ENCODE data around the gene RAB17. TPM values are rescaled to one million over a fixed set of nuclear protein-coding genes. Genes with fewer than 3 reads are reported as not detected.

Gene RAB17
- total and polyA plus RNA-seq, 2 of the 8 experiments (the other 6 are each of a cell fraction or from before 2014, with no cell fraction given): 42.6 to 83.4 TPM

GRCh38 chr2:237539681-237540080, 50.9 kb downstream of the RAB17 start:
- no peak overlapping the region for H3K4me2 ChIP-seq (ENCODE audit: insufficient read depth in 1 of 2, low read depth in 2 of 2, low read length in 2 of 2)
- DNase-seq (ENCODE audit: low read depth in 1 of 2, low spot score in 2 of 2): no peak
- H3K27ac ChIP-seq (ENCODE audit: low read depth, low read length): no peak overlapping the region
- no peaks in the 10 kb centered on the region for H3K36me3 ChIP-seq (ENCODE audit: control insufficient read depth in 2 of 4, insufficient read depth in 4 of 4, low read length in 3 of 4)
- no peak overlapping the region for H3K9ac ChIP-seq (replicated peaks in 1 of 4; ENCODE audit: extremely low read depth in 1 of 4, low read depth in 3 of 4, low read length in 3 of 4)
- H2BK20ac ChIP-seq (ENCODE audit: low read length): no peak overlapping the region
- H4K91ac ChIP-seq (replicated peaks; ENCODE audit: insufficient read length, low read length): no peak overlapping the region
- H3K9me3 ChIP-seq (ENCODE audit: insufficient read depth in 2 of 2, low read depth in 1 of 2, low read length in 1 of 2): no peaks in the 10 kb centered on the region; a peak in 1 of 4 replicates
- H3K79me1 ChIP-seq (ENCODE audit: low read depth, low read length): no peaks in the 10 kb centered on the region
- FAIRE-seq: no peak
- H4K20me1 ChIP-seq (replicated peaks in 1 of 2; ENCODE audit: control insufficient read depth in 1 of 2, insufficient read depth in 2 of 2, low read length in 2 of 2): peaks cover 0 to 2% of the 10 kb centered on the region in 2 experiments
- H4K8ac ChIP-seq (ENCODE audit: extremely low read depth, insufficient read depth, low read length): no peak overlapping the region
- no peaks in the 10 kb centered on the region; a peak in 1 of 7 replicates for H3K4me1 ChIP-seq (replicated peaks in 1 of 4; ENCODE audit: control insufficient read depth in 3 of 4, insufficient read depth in 4 of 4, low read length in 3 of 4)
- ChIA-PET CTCF (ENCODE audit: partially characterized antibody) (interaction anchor here (0.7 to 3.6 kb wide), 11 partner anchors 8 to 88 kb away, joined by 3 to 12 read pairs (median 4); no protein-coding TSS in a partner anchor), POLR2A (ENCODE audit: partially characterized antibody) (interaction anchor here (0.6 to 1.5 kb wide), 2 partner anchors 12 to 27 kb away, joined by 3 to 4 read pairs; no protein-coding TSS in a partner anchor)
- no peak overlapping the region for H2BK15ac ChIP-seq (ENCODE audit: low read length)
- H2BK5ac ChIP-seq (ENCODE audit: low read depth, low read length): no peak overlapping the region
- H3K23ac ChIP-seq (ENCODE audit: insufficient read length): no peak overlapping the region
- H3K4me3 ChIP-seq (ENCODE audit: extremely low read depth in 1 of 4, insufficient read depth in 2 of 4, low read depth in 3 of 4, low read length in 4 of 4): no peak overlapping the region
- no peak overlapping the region for H2AFZ ChIP-seq (ENCODE audit: low read length)
- H3K18ac ChIP-seq (ENCODE audit: extremely low read depth, low read length): no peak overlapping the region
- H2AK5ac ChIP-seq (ENCODE audit: low read depth, low read length): no peak overlapping the region
- 92% methylated on average over 6 of the region's 6 CpGs; no CpG with 5 or more reads in 1 of the 2 experiments for WGBS, 2 experiments (ENCODE audit: extremely low coverage in 1 of 2, insufficient coverage in 1 of 2, insufficient read length in 1 of 2, insufficient replicate concordance in 2 of 2, low coverage in 1 of 2, low lambda C conversion rate in 2 of 2, missing lambda C conversion rate in 1 of 2)
- no peaks in the 10 kb centered on the region for H3K23me2 ChIP-seq (ENCODE audit: low read depth, low read length)
- no peak overlapping the region for H2BK120ac ChIP-seq (replicated peaks; ENCODE audit: low read depth, low read length)
- no peak overlapping the region for H4K5ac ChIP-seq (ENCODE audit: insufficient read length, low read depth, low read length)
- H3K27me3 ChIP-seq (replicated peaks in 1 of 4; ENCODE audit: control insufficient read depth in 3 of 4, extremely low read depth in 1 of 4, insufficient read depth in 3 of 4, low read length in 3 of 4): no peaks in the 10 kb centered on the region
- no peak overlapping the region for H3K56ac ChIP-seq (replicated peaks; ENCODE audit: insufficient read length, low read depth, low read length)
- no peak overlapping the region for H3K4ac ChIP-seq (replicated peaks; ENCODE audit: insufficient read length, low read depth, low read length)
- no peak overlapping the region for H3K14ac ChIP-seq (ENCODE audit: insufficient read length)
- H2BK12ac ChIP-seq (ENCODE audit: low read depth, low read length): no peak overlapping the region
- no peaks in the 10 kb centered on the region for H3K79me2 ChIP-seq (ENCODE audit: control insufficient read depth in 1 of 2, insufficient read depth in 2 of 2, low read length in 2 of 2)
- TF ChIP-seq PHF8 (conservative IDR thresholded peaks at IDR 0.05; ENCODE audit: low read depth, low read length): no peak
- no peak for TF ChIP-seq GTF2F1 (IDR thresholded peaks at IDR 0.05; ENCODE audit: borderline replicate concordance, low read depth, low read length)
- TF ChIP-seq KDM1A (IDR thresholded peaks at IDR 0.05; ENCODE audit: borderline replicate concordance, low read length): no peak
- TF ChIP-seq SP1 (IDR thresholded peaks at IDR 0.05; ENCODE audit: low read depth, low read length): no peak
- no peak for TF ChIP-seq USF2 (IDR thresholded peaks at IDR 0.05; ENCODE audit: low read length)
- no peak for TF ChIP-seq RXRA (IDR thresholded peaks at IDR 0.05; ENCODE audit: insufficient read depth, low read depth, low read length)
- TF ChIP-seq JUN (IDR thresholded peaks at IDR 0.05; ENCODE audit: low read depth, low read length): no peak
- TF ChIP-seq CBX8 (IDR thresholded peaks at IDR 0.05; ENCODE audit: borderline replicate concordance, low read depth, low read length): no peak
- no peak for TF ChIP-seq RBBP5 (IDR thresholded peaks at IDR 0.05; ENCODE audit: borderline replicate concordance, low read depth, low read length)
- no peak for TF ChIP-seq RAD21 (IDR thresholded peaks at IDR 0.05 in 1 of 2, conservative IDR thresholded peaks at IDR 0.05 in 1 of 2; ENCODE audit: low read depth in 2 of 2, low read length in 2 of 2)
- TF ChIP-seq, protein P1, sequence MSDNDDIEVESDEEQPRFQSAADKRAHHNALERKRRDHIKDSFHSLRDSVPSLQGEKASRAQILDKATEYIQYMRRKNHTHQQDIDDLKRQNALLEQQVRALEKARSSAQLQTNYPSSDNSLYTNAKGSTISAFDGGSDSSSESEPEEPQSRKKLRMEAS (IDR thresholded peaks at IDR 0.05): no peak
- TF ChIP-seq FOSL1 (IDR thresholded peaks at IDR 0.05; ENCODE audit: insufficient read depth, low read depth, low read length): no peak
- TF ChIP-seq CEBPB (IDR thresholded peaks at IDR 0.05; ENCODE audit: low read depth, low read length): no peak

Measured in H1 (cell line).